ENCODE results near the gene CYTH3. TPM values are rescaled to one million over a fixed set of nuclear protein-coding genes. Genes with fewer than 3 reads are reported as not detected.

The CYTH3 gene
- total and polyA plus RNA-seq, 2 of the 8 experiments (the other 6 are each of a cell fraction or from before 2014, with no cell fraction given), result 10.3 to 11.9 TPM

GRCh38 chr7:6162331-6162620, 110.1 kb downstream of the CYTH3 start (continued):
- TF ChIP-seq, protein P1, sequence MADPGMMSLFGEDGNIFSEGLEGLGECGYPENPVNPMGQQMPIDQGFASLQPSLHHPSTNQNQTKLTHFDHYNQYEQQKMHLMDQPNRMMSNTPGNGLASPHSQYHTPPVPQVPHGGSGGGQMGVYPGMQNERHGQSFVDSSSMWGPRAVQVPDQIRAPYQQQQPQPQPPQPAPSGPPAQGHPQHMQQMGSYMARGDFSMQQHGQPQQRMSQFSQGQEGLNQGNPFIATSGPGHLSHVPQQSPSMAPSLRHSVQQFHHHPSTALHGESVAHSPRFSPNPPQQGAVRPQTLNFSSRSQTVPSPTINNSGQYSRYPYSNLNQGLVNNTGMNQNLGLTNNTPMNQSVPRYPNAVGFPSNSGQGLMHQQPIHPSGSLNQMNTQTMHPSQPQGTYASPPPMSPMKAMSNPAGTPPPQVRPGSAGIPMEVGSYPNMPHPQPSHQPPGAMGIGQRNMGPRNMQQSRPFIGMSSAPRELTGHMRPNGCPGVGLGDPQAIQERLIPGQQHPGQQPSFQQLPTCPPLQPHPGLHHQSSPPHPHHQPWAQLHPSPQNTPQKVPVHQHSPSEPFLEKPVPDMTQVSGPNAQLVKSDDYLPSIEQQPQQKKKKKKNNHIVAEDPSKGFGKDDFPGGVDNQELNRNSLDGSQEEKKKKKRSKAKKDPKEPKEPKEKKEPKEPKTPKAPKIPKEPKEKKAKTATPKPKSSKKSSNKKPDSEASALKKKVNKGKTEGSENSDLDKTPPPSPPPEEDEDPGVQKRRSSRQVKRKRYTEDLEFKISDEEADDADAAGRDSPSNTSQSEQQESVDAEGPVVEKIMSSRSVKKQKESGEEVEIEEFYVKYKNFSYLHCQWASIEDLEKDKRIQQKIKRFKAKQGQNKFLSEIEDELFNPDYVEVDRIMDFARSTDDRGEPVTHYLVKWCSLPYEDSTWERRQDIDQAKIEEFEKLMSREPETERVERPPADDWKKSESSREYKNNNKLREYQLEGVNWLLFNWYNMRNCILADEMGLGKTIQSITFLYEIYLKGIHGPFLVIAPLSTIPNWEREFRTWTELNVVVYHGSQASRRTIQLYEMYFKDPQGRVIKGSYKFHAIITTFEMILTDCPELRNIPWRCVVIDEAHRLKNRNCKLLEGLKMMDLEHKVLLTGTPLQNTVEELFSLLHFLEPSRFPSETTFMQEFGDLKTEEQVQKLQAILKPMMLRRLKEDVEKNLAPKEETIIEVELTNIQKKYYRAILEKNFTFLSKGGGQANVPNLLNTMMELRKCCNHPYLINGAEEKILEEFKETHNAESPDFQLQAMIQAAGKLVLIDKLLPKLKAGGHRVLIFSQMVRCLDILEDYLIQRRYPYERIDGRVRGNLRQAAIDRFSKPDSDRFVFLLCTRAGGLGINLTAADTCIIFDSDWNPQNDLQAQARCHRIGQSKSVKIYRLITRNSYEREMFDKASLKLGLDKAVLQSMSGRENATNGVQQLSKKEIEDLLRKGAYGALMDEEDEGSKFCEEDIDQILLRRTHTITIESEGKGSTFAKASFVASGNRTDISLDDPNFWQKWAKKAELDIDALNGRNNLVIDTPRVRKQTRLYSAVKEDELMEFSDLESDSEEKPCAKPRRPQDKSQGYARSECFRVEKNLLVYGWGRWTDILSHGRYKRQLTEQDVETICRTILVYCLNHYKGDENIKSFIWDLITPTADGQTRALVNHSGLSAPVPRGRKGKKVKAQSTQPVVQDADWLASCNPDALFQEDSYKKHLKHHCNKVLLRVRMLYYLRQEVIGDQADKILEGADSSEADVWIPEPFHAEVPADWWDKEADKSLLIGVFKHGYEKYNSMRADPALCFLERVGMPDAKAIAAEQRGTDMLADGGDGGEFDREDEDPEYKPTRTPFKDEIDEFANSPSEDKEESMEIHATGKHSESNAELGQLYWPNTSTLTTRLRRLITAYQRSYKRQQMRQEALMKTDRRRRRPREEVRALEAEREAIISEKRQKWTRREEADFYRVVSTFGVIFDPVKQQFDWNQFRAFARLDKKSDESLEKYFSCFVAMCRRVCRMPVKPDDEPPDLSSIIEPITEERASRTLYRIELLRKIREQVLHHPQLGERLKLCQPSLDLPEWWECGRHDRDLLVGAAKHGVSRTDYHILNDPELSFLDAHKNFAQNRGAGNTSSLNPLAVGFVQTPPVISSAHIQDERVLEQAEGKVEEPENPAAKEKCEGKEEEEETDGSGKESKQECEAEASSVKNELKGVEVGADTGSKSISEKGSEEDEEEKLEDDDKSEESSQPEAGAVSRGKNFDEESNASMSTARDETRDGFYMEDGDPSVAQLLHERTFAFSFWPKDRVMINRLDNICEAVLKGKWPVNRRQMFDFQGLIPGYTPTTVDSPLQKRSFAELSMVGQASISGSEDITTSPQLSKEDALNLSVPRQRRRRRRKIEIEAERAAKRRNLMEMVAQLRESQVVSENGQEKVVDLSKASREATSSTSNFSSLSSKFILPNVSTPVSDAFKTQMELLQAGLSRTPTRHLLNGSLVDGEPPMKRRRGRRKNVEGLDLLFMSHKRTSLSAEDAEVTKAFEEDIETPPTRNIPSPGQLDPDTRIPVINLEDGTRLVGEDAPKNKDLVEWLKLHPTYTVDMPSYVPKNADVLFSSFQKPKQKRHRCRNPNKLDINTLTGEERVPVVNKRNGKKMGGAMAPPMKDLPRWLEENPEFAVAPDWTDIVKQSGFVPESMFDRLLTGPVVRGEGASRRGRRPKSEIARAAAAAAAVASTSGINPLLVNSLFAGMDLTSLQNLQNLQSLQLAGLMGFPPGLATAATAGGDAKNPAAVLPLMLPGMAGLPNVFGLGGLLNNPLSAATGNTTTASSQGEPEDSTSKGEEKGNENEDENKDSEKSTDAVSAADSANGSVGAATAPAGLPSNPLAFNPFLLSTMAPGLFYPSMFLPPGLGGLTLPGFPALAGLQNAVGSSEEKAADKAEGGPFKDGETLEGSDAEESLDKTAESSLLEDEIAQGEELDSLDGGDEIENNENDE (IDR thresholded peaks at IDR 0.05; ENCODE audit: insufficient replicate concordance, low read length), result no peak
- no peak for TF ChIP-seq RFX5 (IDR thresholded peaks at IDR 0.05; ENCODE audit: borderline replicate concordance, low read depth, low read length)
- TF ChIP-seq POU5F1 (IDR thresholded peaks at IDR 0.05; ENCODE audit: low read depth, low read length), result no peak
- TF ChIP-seq RBBP5 (IDR thresholded peaks at IDR 0.05; ENCODE audit: borderline replicate concordance, low read depth, low read length), result no peak
- no peak for TF ChIP-seq TBP (IDR thresholded peaks at IDR 0.05; ENCODE audit: low read depth, low read length)
- no peak for TF ChIP-seq JUN (IDR thresholded peaks at IDR 0.05; ENCODE audit: low read depth, low read length)
- no peak for TF ChIP-seq ASH2L (IDR thresholded peaks at IDR 0.05; ENCODE audit: low read length)

All from H1 (cell line).